Kidney (tissue), 14 donors: Measurements from ENCODE around the gene CLDN10. TPM values are rescaled to one million over a fixed set of nuclear protein-coding genes. Genes with fewer than 3 reads are reported as not detected.
"Not testable (repeated sequence)": the region's sequence is repeated elsewhere in the genome, so short reads cannot be mapped to it uniquely, and the experiment has no call there.

Source experiments
- DNase-seq, 5 donors: peaks; one replicate each; pipeline ENCODE4 v3.0.0-alpha.2; 2013 to 2020
- FAIRE-seq: peaks from 2 replicates; lab custom pipeline; 2012; peaks lifted over from hg19 to GRCh38; lab: Jason Lieb, UNC
- H3K27ac ChIP-seq, 2 donors: one replicate each; pipeline ENCODE4 v1.7.0; 2013; ENCODE audit warnings: low read depth in 2 of 2, low read length in 2 of 2, inconsistent platforms in 1 of 2
- H3K27me3 ChIP-seq: one replicate; pipeline ENCODE4 v1.7.1; 2013; ENCODE audit warnings: low read length, inconsistent platforms; ENCODE audit not compliant: control insufficient read depth, insufficient read depth
- H3K36me3 ChIP-seq, 3 donors: one replicate each; pipeline versions ENCODE4 v1.7.0 to v1.7.1; 2013; ENCODE audit warnings: low read length in 3 of 3, control low read depth in 1 of 3, inconsistent platforms in 1 of 3; ENCODE audit not compliant: insufficient read depth in 3 of 3, control insufficient read depth in 2 of 3
- H3K4me1 ChIP-seq, 3 donors: one replicate each; pipeline versions ENCODE4 v1.7.0 to v1.7.1; 2013; ENCODE audit warnings: low read length in 3 of 3, inconsistent platforms in 1 of 3, low read depth in 1 of 3; ENCODE audit not compliant: control insufficient read depth in 2 of 3, insufficient read depth in 2 of 3
- H3K4me3 ChIP-seq, 3 donors: one replicate each; pipeline versions ENCODE4 v1.7.0 to v1.8.1; 2013; ENCODE audit warnings: low read length in 3 of 3, control low read depth in 1 of 3, inconsistent platforms in 1 of 3
- H3K9ac ChIP-seq, 3 donors: one replicate each; pipeline versions ENCODE4 v1.7.0 to v1.7.1; 2013; ENCODE audit warnings: low read length in 3 of 3, control low read depth in 1 of 3, inconsistent platforms in 1 of 3
- H3K9me3 ChIP-seq, 3 donors: one replicate each; pipeline versions ENCODE4 v1.7.0 to v1.7.1; 2013; ENCODE audit warnings: low read length in 3 of 3, control low read depth in 1 of 3, inconsistent platforms in 1 of 3; ENCODE audit not compliant: control insufficient read depth in 2 of 3, insufficient read depth in 1 of 3
- intact Hi-C: fragments of 100-400 bp; cut with DNase I; formaldehyde crosslinking; loops from one replicate; pipeline ENCODE4 v1.11.1; 2022
- polyA plus RNA-seq: library from polyadenylated mRNA; stranded (reverse); fragments of 350-450 nt; fragmentation: Illumina TruSeq; extraction: RNeasy Lipid Tissue Mini Kit (QIAGEN cat#74804); gene quantifications from one replicate; pipeline ENCODE4 v1.2.3, GENCODE V29; 2014; ENCODE audit warnings: low read depth, low replicate concordance; ENCODE audit not compliant: insufficient read depth
- total RNA-seq: library from RNA; stranded (reverse); fragmentation: NEBNext Ultra II Directional; extraction: Animal tissue kit (Norgen Biotek cat#: 25700); gene quantifications from one replicate; pipeline ENCODE4 v1.2.1, GENCODE V29; 2021
- TF ChIP-seq, protein P1 (sequence below): IDR thresholded peaks from 3 replicates; pipeline ENCODE4 v1.5.1; 2012; ENCODE audit warnings: mild to moderate bottlenecking, moderate library complexity, borderline replicate concordance; ENCODE audit not compliant: insufficient read depth; ENCODE audit errors: extremely low read depth
- donor health status: control.
- donor health status: control.
- donor health status: control.
- donor health status: control.
- donor health status: control.
- donor health status: DM: yes; HTN: yes; CAD: no.
- donor health status: Normal renal cell carcinoma (clear cell type).

CLDN10 gene
- total and polyA plus RNA-seq, 2 donors from 2014 or later: 144 to 174 TPM

DNA sequence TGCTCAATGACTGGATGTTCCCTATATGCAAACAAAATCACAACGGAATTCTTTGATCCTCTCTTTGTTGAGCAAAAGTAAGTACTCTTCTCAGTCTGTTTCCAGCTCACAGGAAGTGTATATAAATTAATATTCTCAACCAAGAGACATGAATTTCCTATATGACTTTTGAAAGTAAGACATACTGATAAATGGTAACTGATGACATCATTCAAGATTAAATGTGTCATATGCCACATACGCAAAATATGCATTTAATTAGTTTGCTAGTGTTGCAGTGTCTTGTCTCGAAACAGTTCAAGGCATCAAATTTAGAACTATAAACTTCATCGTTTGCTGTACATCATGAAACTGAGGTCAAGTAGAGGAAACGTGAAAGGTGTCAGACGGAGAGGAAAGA is 7.9 kb downstream of the CLDN10 start:
- intact Hi-C loops: no loop called here
- H3K27me3 ChIP-seq: no peaks in the 10 kb centered on the region
- H3K9ac ChIP-seq: no peak overlapping the region
- no peak overlapping the region for H3K4me3 ChIP-seq
- FAIRE-seq: no peak
- H3K27ac ChIP-seq: no peak overlapping the region
- no peaks in the 10 kb centered on the region for H3K9me3 ChIP-seq
- TF ChIP-seq, protein P1, sequence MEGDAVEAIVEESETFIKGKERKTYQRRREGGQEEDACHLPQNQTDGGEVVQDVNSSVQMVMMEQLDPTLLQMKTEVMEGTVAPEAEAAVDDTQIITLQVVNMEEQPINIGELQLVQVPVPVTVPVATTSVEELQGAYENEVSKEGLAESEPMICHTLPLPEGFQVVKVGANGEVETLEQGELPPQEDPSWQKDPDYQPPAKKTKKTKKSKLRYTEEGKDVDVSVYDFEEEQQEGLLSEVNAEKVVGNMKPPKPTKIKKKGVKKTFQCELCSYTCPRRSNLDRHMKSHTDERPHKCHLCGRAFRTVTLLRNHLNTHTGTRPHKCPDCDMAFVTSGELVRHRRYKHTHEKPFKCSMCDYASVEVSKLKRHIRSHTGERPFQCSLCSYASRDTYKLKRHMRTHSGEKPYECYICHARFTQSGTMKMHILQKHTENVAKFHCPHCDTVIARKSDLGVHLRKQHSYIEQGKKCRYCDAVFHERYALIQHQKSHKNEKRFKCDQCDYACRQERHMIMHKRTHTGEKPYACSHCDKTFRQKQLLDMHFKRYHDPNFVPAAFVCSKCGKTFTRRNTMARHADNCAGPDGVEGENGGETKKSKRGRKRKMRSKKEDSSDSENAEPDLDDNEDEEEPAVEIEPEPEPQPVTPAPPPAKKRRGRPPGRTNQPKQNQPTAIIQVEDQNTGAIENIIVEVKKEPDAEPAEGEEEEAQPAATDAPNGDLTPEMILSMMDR: no peak
- no peak for DNase-seq
- H3K36me3 ChIP-seq: peaks cover 0 to 5% (median 0%) of the 10 kb centered on the region in 3 donors
- H3K4me1 ChIP-seq: no peaks in the 10 kb centered on the region

DNA sequence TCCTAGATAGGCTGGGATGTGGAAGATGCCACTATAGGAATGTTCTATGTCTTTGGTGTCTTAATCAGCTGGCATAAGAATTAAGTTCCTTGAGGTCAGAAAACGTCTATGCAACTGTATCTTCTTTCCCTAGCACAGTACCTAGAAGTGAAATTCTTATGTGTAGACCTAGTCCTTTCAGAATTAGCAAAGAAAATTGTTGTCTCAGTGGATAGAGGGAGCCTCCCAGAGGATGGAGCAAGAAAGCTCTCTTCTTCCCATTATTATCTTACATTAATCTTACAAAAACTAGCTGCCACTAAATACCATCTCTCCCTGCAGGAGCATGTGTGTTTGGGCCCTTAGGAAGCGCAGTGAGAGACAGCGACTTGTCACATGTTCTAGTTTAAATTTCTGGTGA is 11.6 kb downstream of the CLDN10 start:
- no peak overlapping the region for H3K27ac ChIP-seq
- no peaks in the 10 kb centered on the region for H3K27me3 ChIP-seq
- no peak overlapping the region for H3K9ac ChIP-seq
- no peak overlapping the region for H3K4me3 ChIP-seq
- peaks cover 0 to 12% (median 0%) of the 10 kb centered on the region in 3 donors for H3K36me3 ChIP-seq
- H3K9me3 ChIP-seq: no peaks in the 10 kb centered on the region
- TF ChIP-seq, protein P1: no peak
- no peak for FAIRE-seq
- intact Hi-C loops: no loop called here
- DNase-seq: no peak
- no peaks in the 10 kb centered on the region for H3K4me1 ChIP-seq

DNA sequence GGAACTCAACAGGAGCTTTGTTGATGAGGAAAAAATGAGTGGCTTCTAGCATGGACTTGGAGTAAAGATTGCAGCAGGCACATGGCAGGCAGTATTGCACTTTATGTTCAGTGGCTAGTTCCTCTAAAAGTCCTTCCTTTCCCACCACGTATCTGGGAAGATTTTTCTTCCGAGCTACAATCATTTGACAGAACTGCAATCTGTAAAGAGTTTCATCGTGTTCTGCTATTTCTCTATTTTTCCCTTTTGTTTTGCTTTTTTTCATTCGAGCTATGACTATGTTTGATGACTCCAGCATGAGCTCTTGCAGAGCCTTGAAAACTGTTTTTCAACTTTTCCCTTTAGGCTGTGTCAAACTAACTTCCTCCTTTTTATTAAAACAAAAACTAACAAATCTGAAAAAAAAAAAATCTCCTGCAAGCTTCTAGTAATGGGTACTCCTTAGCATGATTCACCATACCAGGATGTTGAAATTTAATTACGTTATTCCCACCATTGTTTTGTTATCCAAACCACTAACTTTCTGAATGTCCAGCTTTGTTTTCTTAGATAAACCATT is 12.3 kb downstream of the CLDN10 start:
- peaks cover 0 to 12% (median 0%) of the 10 kb centered on the region in 3 donors for H3K36me3 ChIP-seq
- no peak for FAIRE-seq
- H3K9ac ChIP-seq: no peak overlapping the region
- H3K4me3 ChIP-seq: no peak overlapping the region
- TF ChIP-seq, protein P1: no peak
- no peak for DNase-seq
- intact Hi-C loops: no loop called here
- H3K9me3 ChIP-seq: no peaks in the 10 kb centered on the region
- no peaks in the 10 kb centered on the region for H3K27me3 ChIP-seq
- H3K4me1 ChIP-seq: no peaks in the 10 kb centered on the region
- no peak overlapping the region for H3K27ac ChIP-seq

DNA sequence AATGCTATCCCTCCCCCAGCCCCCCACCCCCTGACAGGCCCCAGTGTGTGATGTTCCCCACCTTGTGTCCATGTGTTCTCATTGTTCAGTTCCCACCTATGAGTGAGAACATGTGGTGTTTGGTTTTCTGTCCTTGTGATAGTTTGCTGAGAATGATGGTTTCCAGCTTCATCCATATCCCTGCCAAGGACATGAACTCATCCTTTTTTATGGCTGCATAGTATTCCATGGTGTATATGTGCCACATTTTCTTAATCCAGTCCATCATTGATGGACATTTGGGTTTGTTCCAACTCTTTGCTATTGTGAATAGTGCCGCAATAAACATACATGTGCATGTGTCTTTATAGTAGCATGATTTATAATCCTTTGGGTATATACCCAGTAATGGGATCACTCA is 13.2 kb downstream of the CLDN10 start:
- intact Hi-C loops, DNase-seq, H3K27ac ChIP-seq, H3K27me3 ChIP-seq, H3K9me3 ChIP-seq, H3K4me3 ChIP-seq, H3K9ac ChIP-seq, FAIRE-seq, H3K4me1 ChIP-seq: not testable (repeated sequence)
- H3K36me3 ChIP-seq: peaks cover 0 to 12% (median 0%) of the 10 kb centered on the region in 3 donors
